HepG2 (cell line): ENCODE data around the gene PID1. TPM values are rescaled to one million over a fixed set of nuclear protein-coding genes. Genes with fewer than 3 reads are reported as not detected.
A peak's percentile ranks its signal among the peaks of the same experiment; 100 is the strongest.

Experiments
- ATAC-seq: fragments of 200-7000 bp; cut with Tn5 transposase; 3 replicates; pipeline ENCODE4 v1.9.1; 2020; ENCODE audit warnings: mild to moderate bottlenecking, moderate library complexity
- BruUV-seq: library from RNA; stranded (reverse); fragments of 400-500 nt; replicated peaks from 2 replicates; lab custom pipeline; 2021; lab: Mats Ljungman, UMichigan
- CTCF ChIA-PET: fragments of 300-600 bp; formaldehyde crosslinking; extraction: SDS; loops from one replicate; lab custom pipeline; 2021; ENCODE audit warnings: low total read pairs, inconsistent platforms, low intra/inter-chr PET ratio; lab: Yijun Ruan, JAX
- POLR2A ChIA-PET: fragments of 350-600 bp; sonication (Branson Sonifier 250); formaldehyde crosslinking; loops from one replicate; lab custom pipeline; 2020; ENCODE audit warnings: antibody characterized with exemption, inconsistent platforms; lab: Yijun Ruan, JAX
- DNase-seq: peaks from one replicate; pipeline ENCODE4 v3.0.0-alpha.2; 2015; ENCODE audit warnings: low spot score
- FAIRE-seq: peaks from 3 replicates; lab custom pipeline; 2011; peaks lifted over from hg19 to GRCh38; lab: Jason Lieb, UNC
- H2AFZ ChIP-seq: one replicate; pipeline ENCODE4 v1.6.1; 2011; ENCODE audit warnings: low read length, inconsistent platforms
- H3K27ac ChIP-seq: fragments of 300-600 bp; 3 replicates; pipeline ENCODE4 v1.8.0; 2011; ENCODE audit warnings: mixed run types, mild to moderate bottlenecking, mixed read lengths, low read length, inconsistent platforms; ENCODE audit not compliant: insufficient read depth; ENCODE audit errors: extremely low read length
- H3K27me3 ChIP-seq, 2 experiments: fragments of 200-600 bp in 1 of 2; 2 replicates in 1 of 2; 3 replicates in 1 of 2; pipeline versions ENCODE4 v1.6.0 to v1.8.0; 2011; ENCODE audit warnings: low read length in 2 of 2, mild to moderate bottlenecking in 2 of 2, moderate library complexity in 2 of 2, inconsistent platforms in 1 of 2; ENCODE audit not compliant: insufficient read depth in 2 of 2, control insufficient read depth in 1 of 2
- H3K36me3 ChIP-seq, 2 experiments: fragments of 200-600 bp in 1 of 2; replicated peaks in 1 of 2; 2 replicates in 1 of 2; 3 replicates in 1 of 2; pipeline versions ENCODE4 v1.5.1 to v1.8.0; 2011; ENCODE audit warnings: low read length in 2 of 2, inconsistent platforms in 1 of 2; ENCODE audit not compliant: insufficient read depth in 2 of 2, control insufficient read depth in 1 of 2
- H3K4me1 ChIP-seq: 2 replicates; pipeline ENCODE4 v1.5.1; 2012; ENCODE audit warnings: low read length, inconsistent platforms; ENCODE audit not compliant: insufficient read depth
- H3K4me2 ChIP-seq: 2 replicates; pipeline ENCODE4 v1.6.0; 2011; ENCODE audit warnings: low read depth, low read length, inconsistent platforms
- H3K4me3 ChIP-seq, 3 experiments: fragments of 200-600 bp in 1 of 3; sonication (generic), shearing (Covaris generic) in 1 of 3; replicated peaks in 1 of 3; 2 replicates each; pipeline ENCODE4 v1.5.1; 2011 to 2016; ENCODE audit warnings: low read length in 3 of 3, inconsistent platforms in 2 of 3, low read depth in 2 of 3, mild to moderate bottlenecking in 2 of 3, control low read depth in 1 of 3, mixed read lengths in 1 of 3; ENCODE audit not compliant: insufficient read depth in 1 of 3
- H3K79me2 ChIP-seq: one replicate; pipeline ENCODE4 v1.6.1; 2011; ENCODE audit warnings: low read length, inconsistent platforms; ENCODE audit not compliant: insufficient read depth
- H3K9ac ChIP-seq: 2 replicates; pipeline ENCODE4 v1.6.0; 2011; ENCODE audit warnings: mild to moderate bottlenecking, low read depth, low read length, inconsistent platforms; ENCODE audit not compliant: insufficient read depth
- H3K9me3 ChIP-seq: 2 replicates; pipeline ENCODE4 v1.5.1; 2012; ENCODE audit warnings: mild to moderate bottlenecking, low read length
- H4K20me1 ChIP-seq: 2 replicates; pipeline ENCODE4 v1.6.0; 2011; ENCODE audit warnings: inconsistent platforms, mild to moderate bottlenecking, low read length, moderate library complexity; ENCODE audit not compliant: insufficient read depth
- ARID2 ChIP-seq: sonication (generic); formaldehyde crosslinking; IDR thresholded peaks from 2 replicates; pipeline ENCODE4 v1.8.1; 2022; ENCODE audit warnings: mild to moderate bottlenecking, missing genetic modification reagents, borderline replicate concordance
- ARNT ChIP-seq: fragments of 450-650 bp; IDR thresholded peaks from 2 replicates; pipeline ENCODE4 v1.6.1; 2017
- ATF1 ChIP-seq: IDR thresholded peaks from 2 replicates; pipeline ENCODE4 v1.6.1; 2016; ENCODE audit warnings: mild to moderate bottlenecking, control low read depth
- MED8 ChIP-seq: sonication (generic); formaldehyde crosslinking; IDR thresholded peaks from 2 replicates; pipeline ENCODE4 v1.8.1; 2023; ENCODE audit warnings: mild to moderate bottlenecking, missing genetic modification reagents; ENCODE audit not compliant: insufficient replicate concordance
- SRF ChIP-seq: IDR thresholded peaks from 2 replicates; pipeline ENCODE4 v1.6.1; 2011; ENCODE audit warnings: mild to moderate bottlenecking, low read depth, low read length, moderate library complexity
- THAP8 ChIP-seq: sonication (generic); formaldehyde crosslinking; IDR thresholded peaks from 2 replicates; pipeline ENCODE4 v1.5.1; 2020; ENCODE audit warnings: missing genetic modification reagents, mild to moderate bottlenecking, borderline replicate concordance
- WGBS: methylation state at CpG from one replicate; pipeline ENCODE4 v1.1.6; 2017; ENCODE audit warnings: low lambda C conversion rate; 5-methylcytosine and 5-hydroxymethylcytosine counted together
- in situ Hi-C: cut with HindIII; loops from 2 replicates; pipeline ENCODE4 v1.10.0; 2017; ENCODE audit warnings: low pct_unique_long_range_greater_than_20kb; ENCODE audit not compliant: extremely low pct_ligation_motif_present
- intact Hi-C: fragments of 100-400 bp; cut with micrococcal nuclease; formaldehyde crosslinking; loops from one replicate; pipeline ENCODE4 v1.10.0; 2022; ENCODE audit not compliant: unreplicated experiment
- polyA plus RNA-seq, 8 experiments: library from polyadenylated mRNA; depleted of rRNA in 3 of 8; stranded (reverse) in 7 of 8; unstranded in 1 of 8; fragments of >200 nt; fragmentation: Illumina TruSeq in 4 of 8; extraction: Trizol in 4 of 8; gene quantifications; 2 replicates each; pipeline versions ENCODE4 v1.2.1 to v1.2.3, GENCODE V29; 2011 to 2016; ENCODE audit warnings: low read depth in 4 of 8, missing spikeins in 1 of 8, mixed read lengths in 1 of 8; ENCODE audit not compliant: insufficient read depth in 1 of 8
- total RNA-seq, 5 experiments: library from RNA; depleted of rRNA; stranded (reverse); fragments of >200 nt; fragmentation: Illumina TruSeq; extraction: Trizol; gene quantifications; 2 replicates each; pipeline ENCODE4 v1.2.3, GENCODE V29; 2016; ENCODE audit warnings: low read depth in 1 of 5
- TF ChIP-seq, protein P1 (sequence below): sonication (generic); formaldehyde crosslinking; IDR thresholded peaks from 2 replicates; pipeline ENCODE4 v1.4.0; 2020; ENCODE audit warnings: missing genetic modification reagents
- TF ChIP-seq, protein P2 (sequence below): sonication (generic); formaldehyde crosslinking; IDR thresholded peaks from 2 replicates; pipeline ENCODE4 v1.8.1; 2022; ENCODE audit warnings: mild to moderate bottlenecking, missing genetic modification reagents

PID1 gene
- total and polyA plus RNA-seq, 2 of the 13 experiments (the other 11 are each of a cell fraction or from before 2014, with no cell fraction given): 0.15 to 0.18 TPM

GRCh38 chr2:229273723-229274338 lies 2.7 kb upstream of the PID1 start (continued):
- TF ChIP-seq, protein P1, sequence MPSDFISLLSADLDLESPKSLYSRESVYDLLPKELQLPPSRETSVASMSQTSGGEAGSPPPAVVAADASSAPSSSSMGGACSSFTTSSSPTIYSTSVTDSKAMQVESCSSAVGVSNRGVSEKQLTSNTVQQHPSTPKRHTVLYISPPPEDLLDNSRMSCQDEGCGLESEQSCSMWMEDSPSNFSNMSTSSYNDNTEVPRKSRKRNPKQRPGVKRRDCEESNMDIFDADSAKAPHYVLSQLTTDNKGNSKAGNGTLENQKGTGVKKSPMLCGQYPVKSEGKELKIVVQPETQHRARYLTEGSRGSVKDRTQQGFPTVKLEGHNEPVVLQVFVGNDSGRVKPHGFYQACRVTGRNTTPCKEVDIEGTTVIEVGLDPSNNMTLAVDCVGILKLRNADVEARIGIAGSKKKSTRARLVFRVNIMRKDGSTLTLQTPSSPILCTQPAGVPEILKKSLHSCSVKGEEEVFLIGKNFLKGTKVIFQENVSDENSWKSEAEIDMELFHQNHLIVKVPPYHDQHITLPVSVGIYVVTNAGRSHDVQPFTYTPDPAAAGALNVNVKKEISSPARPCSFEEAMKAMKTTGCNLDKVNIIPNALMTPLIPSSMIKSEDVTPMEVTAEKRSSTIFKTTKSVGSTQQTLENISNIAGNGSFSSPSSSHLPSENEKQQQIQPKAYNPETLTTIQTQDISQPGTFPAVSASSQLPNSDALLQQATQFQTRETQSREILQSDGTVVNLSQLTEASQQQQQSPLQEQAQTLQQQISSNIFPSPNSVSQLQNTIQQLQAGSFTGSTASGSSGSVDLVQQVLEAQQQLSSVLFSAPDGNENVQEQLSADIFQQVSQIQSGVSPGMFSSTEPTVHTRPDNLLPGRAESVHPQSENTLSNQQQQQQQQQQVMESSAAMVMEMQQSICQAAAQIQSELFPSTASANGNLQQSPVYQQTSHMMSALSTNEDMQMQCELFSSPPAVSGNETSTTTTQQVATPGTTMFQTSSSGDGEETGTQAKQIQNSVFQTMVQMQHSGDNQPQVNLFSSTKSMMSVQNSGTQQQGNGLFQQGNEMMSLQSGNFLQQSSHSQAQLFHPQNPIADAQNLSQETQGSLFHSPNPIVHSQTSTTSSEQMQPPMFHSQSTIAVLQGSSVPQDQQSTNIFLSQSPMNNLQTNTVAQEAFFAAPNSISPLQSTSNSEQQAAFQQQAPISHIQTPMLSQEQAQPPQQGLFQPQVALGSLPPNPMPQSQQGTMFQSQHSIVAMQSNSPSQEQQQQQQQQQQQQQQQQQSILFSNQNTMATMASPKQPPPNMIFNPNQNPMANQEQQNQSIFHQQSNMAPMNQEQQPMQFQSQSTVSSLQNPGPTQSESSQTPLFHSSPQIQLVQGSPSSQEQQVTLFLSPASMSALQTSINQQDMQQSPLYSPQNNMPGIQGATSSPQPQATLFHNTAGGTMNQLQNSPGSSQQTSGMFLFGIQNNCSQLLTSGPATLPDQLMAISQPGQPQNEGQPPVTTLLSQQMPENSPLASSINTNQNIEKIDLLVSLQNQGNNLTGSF (CRISPR knock-in tag): no peak
- TF ChIP-seq ARID2 (CRISPR knock-in tag): no peak

GRCh38 chr2:229273006-229273722 lies 2.1 kb upstream of the PID1 start:
- BruUV-seq: no TSS peak
- Histone ChIP-seq H2AFZ (no peak overlapping the region), H3K36me3 (no peaks in the 10 kb centered on the region), H3K79me2 (no peaks in the 10 kb centered on the region), H3K4me2 (0 out of 2 replicates have a peak overlapping the region, but pooled peaks have one; percentile 14), H3K4me1 (no peaks in the 10 kb centered on the region), H3K4me3 (no peak overlapping the region), H3K27me3 (peaks cover 0 to 26% of the 10 kb centered on the region in 2 experiments; a peak in 2 of 5 replicates), H3K9ac (no peak overlapping the region), H4K20me1 (no peaks in the 10 kb centered on the region), H3K27ac (no peak overlapping the region), H3K9me3 (no peaks in the 10 kb centered on the region)
- ChIA-PET POLR2A (interaction anchor here (0.6 kb wide), 1 partner anchor 133 kb away, joined by 5 read pairs; no protein-coding TSS in a partner anchor), CTCF (interaction anchor here (1.0 to 2.2 kb wide), 2 partner anchors 140 to 1383 kb away, joined by 3 to 16 read pairs; no protein-coding TSS in a partner anchor)
- ATAC-seq (no peak), DNase-seq (no peak), FAIRE-seq (no peak)
- WGBS: 3% methylated on average over 9 of the region's 9 CpGs
- in situ Hi-C loops (no loop called here), intact Hi-C loops (loop anchor here (1.0 to 2.0 kb wide), 5 partner anchors 113 to 1334 kb away; no protein-coding TSS in a partner anchor)
- TF ChIP-seq MED8: no peak
- no peak for TF ChIP-seq ARNT
- no peak for TF ChIP-seq SRF
- TF ChIP-seq ATF1 (CRISPR knock-in tag): no peak
- TF ChIP-seq, protein P2, sequence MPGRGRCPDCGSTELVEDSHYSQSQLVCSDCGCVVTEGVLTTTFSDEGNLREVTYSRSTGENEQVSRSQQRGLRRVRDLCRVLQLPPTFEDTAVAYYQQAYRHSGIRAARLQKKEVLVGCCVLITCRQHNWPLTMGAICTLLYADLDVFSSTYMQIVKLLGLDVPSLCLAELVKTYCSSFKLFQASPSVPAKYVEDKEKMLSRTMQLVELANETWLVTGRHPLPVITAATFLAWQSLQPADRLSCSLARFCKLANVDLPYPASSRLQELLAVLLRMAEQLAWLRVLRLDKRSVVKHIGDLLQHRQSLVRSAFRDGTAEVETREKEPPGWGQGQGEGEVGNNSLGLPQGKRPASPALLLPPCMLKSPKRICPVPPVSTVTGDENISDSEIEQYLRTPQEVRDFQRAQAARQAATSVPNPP (CRISPR knock-in tag): no peak
- TF ChIP-seq THAP8 (CRISPR knock-in tag): no peak
